Endothelial cell of umbilical vein (primary cell): Measurements from ENCODE around the gene KATNB1. TPM values are rescaled to one million over a fixed set of nuclear protein-coding genes. Genes with fewer than 3 reads are reported as not detected.

Experiments
- BruUV-seq: library from RNA; stranded (reverse); fragments of 400-500 nt; replicated peaks from 2 replicates; lab custom pipeline; 2021; lab: Mats Ljungman, UMichigan
- CTCF ChIA-PET: fragments of 300-600, 350-600 bp; sonication (Branson Sonifier 250); formaldehyde crosslinking; loops from one replicate; lab custom pipeline; 2021; ENCODE audit warnings: antibody characterized with exemption, inconsistent platforms; lab: Charles Lee
- POLR2A ChIA-PET: fragments of 300-600, 350-600 bp; sonication (Branson Sonifier 250); formaldehyde crosslinking; loops from one replicate; lab custom pipeline; 2021; ENCODE audit warnings: antibody characterized with exemption, inconsistent platforms; lab: Charles Lee
- DNase-seq: peaks from one replicate; pipeline ENCODE4 v3.0.0-alpha.2; 2011; ENCODE audit warnings: low read depth, low spot score
- FAIRE-seq: peaks from 2 replicates; lab custom pipeline; 2011; peaks lifted over from hg19 to GRCh38; lab: Jason Lieb, UNC
- H2AFZ ChIP-seq: 2 replicates; pipeline ENCODE4 v1.6.0; 2012; ENCODE audit warnings: low read depth, low read length, control low read depth, inconsistent platforms
- H3K27ac ChIP-seq: 2 replicates; pipeline ENCODE4 v1.5.1; 2011; ENCODE audit warnings: low read depth, mild to moderate bottlenecking, control low read depth, low read length, moderate library complexity; ENCODE audit not compliant: insufficient read depth
- H3K27me3 ChIP-seq, 2 experiments: 2 replicates each; pipeline versions ENCODE4 v1.6.0 to v1.6.1; 2011; ENCODE audit warnings: low read length in 2 of 2, mixed read lengths in 1 of 2; ENCODE audit not compliant: control insufficient read depth in 2 of 2, insufficient read depth in 2 of 2
- H3K36me3 ChIP-seq, 2 experiments: 2 replicates in 1 of 2; 3 replicates in 1 of 2; pipeline ENCODE4 v1.5.1; 2011; ENCODE audit warnings: low read length in 2 of 2, mild to moderate bottlenecking in 1 of 2, moderate library complexity in 1 of 2; ENCODE audit not compliant: control insufficient read depth in 2 of 2, insufficient read depth in 2 of 2; ENCODE audit errors: extremely low read depth in 1 of 2
- H3K4me1 ChIP-seq: 3 replicates; pipeline ENCODE4 v1.5.1; 2011; ENCODE audit warnings: mild to moderate bottlenecking, low read length; ENCODE audit not compliant: control insufficient read depth, insufficient read depth; ENCODE audit errors: extremely low read depth
- H3K4me2 ChIP-seq: 2 replicates; pipeline ENCODE4 v1.6.1; 2011; ENCODE audit warnings: low read length, control low read depth, mixed read lengths; ENCODE audit not compliant: insufficient read depth
- H3K4me3 ChIP-seq, 3 experiments: fragments of 200-600 bp in 1 of 3; sonication (generic), shearing (Covaris generic) in 1 of 3; replicated peaks in 1 of 3; 2 replicates each; pipeline ENCODE4 v1.5.1; 2011 to 2016; ENCODE audit warnings: control low read depth in 3 of 3, low read length in 3 of 3, mild to moderate bottlenecking in 2 of 3, inconsistent platforms in 1 of 3, low read depth in 1 of 3, moderate library complexity in 1 of 3; ENCODE audit not compliant: insufficient read depth in 1 of 3
- H3K79me2 ChIP-seq: 2 replicates; pipeline ENCODE4 v1.6.0; 2012; ENCODE audit warnings: low read length, inconsistent platforms; ENCODE audit not compliant: control insufficient read depth, insufficient read depth
- H3K9ac ChIP-seq: replicated peaks from 2 replicates; pipeline ENCODE3; 2011; ENCODE audit warnings: low read length, control low read depth; ENCODE audit not compliant: insufficient read depth; ENCODE audit errors: extremely low read depth
- H3K9me1 ChIP-seq: replicated peaks from 3 replicates; pipeline ENCODE4 v1.6.0; 2011; ENCODE audit warnings: mild to moderate bottlenecking, low read length; ENCODE audit not compliant: control insufficient read depth, insufficient read depth; ENCODE audit errors: extremely low read depth
- H3K9me3 ChIP-seq: replicated peaks from 2 replicates; pipeline ENCODE4 v1.5.1; 2012; ENCODE audit warnings: low read length, inconsistent platforms; ENCODE audit not compliant: control insufficient read depth, insufficient read depth
- H4K20me1 ChIP-seq: replicated peaks from 2 replicates; pipeline ENCODE3; 2011; ENCODE audit warnings: mild to moderate bottlenecking, low read length; ENCODE audit not compliant: control insufficient read depth, insufficient read depth; ENCODE audit errors: extremely low read depth
- EZH2 ChIP-seq: IDR thresholded peaks from 2 replicates; pipeline ENCODE4 v1.6.1; 2012; ENCODE audit warnings: borderline replicate concordance, low read depth, mild to moderate bottlenecking, moderate library complexity, low read length, inconsistent platforms; ENCODE audit not compliant: severe bottlenecking
- FOS ChIP-seq: IDR thresholded peaks from 2 replicates; pipeline ENCODE4 v1.6.1; 2011; ENCODE audit warnings: mild to moderate bottlenecking, low read length, moderate library complexity, borderline replicate concordance; ENCODE audit not compliant: insufficient read depth
- JUN ChIP-seq: IDR thresholded peaks from 2 replicates; pipeline ENCODE4 v1.6.1; 2011; ENCODE audit warnings: borderline replicate concordance, low read depth; ENCODE audit not compliant: insufficient read length, insufficient read depth
- MAX ChIP-seq: IDR thresholded peaks from 2 replicates; pipeline ENCODE4 v1.6.1; 2011; ENCODE audit not compliant: insufficient read depth, insufficient read length
- MYC ChIP-seq: IDR thresholded peaks from one replicate; pipeline ENCODE4 v1.6.1; 2011; ENCODE audit warnings: mild to moderate bottlenecking, low read depth, low read length
- dilution Hi-C: fragments of 300-500 bp; cut with MboI; formaldehyde crosslinking; loops from one replicate; pipeline ENCODE4 v1.15.0; 2019; ENCODE audit warnings: low sequenced_read_pairs; ENCODE audit not compliant: extremely low pct_ligation_motif_present
- intact Hi-C: fragments of 100-400 bp; cut with micrococcal nuclease; formaldehyde crosslinking; loops from one replicate; pipeline ENCODE4 v1.10.0; 2022
- polyA plus RNA-seq, 4 experiments: library from polyadenylated mRNA; depleted of rRNA in 3 of 4; stranded (reverse) in 3 of 4; unstranded in 1 of 4; fragments of >200 nt; gene quantifications; 2 replicates each; pipeline versions ENCODE4 v1.2.1 to v1.2.3, GENCODE V29; 2011 to 2012; ENCODE audit warnings: missing spikeins in 1 of 4
- total RNA-seq: library from RNA; stranded (reverse); gene quantifications from 2 replicates; pipeline ENCODE4 v1.2.3, GENCODE V29; 2021
- TF ChIP-seq, protein P1 (sequence below), 2 donors: IDR thresholded peaks; 1 replicate in 1 of 2; 2 replicates in 1 of 2; pipeline ENCODE4 v1.5.1; 2011; ENCODE audit warnings: low read length in 2 of 2, mild to moderate bottlenecking in 2 of 2, moderate library complexity in 2 of 2, control low read depth in 1 of 2, inconsistent platforms in 1 of 2, low read depth in 1 of 2; ENCODE audit not compliant: insufficient read depth in 1 of 2; ENCODE audit errors: extremely low read depth in 1 of 2

KATNB1 gene
- total and polyA plus RNA-seq, 2 donors (not counting 3 experiments of a cell fraction or from before 2014, with no cell fraction given) = 25.9 to 35.9 TPM

DNA sequence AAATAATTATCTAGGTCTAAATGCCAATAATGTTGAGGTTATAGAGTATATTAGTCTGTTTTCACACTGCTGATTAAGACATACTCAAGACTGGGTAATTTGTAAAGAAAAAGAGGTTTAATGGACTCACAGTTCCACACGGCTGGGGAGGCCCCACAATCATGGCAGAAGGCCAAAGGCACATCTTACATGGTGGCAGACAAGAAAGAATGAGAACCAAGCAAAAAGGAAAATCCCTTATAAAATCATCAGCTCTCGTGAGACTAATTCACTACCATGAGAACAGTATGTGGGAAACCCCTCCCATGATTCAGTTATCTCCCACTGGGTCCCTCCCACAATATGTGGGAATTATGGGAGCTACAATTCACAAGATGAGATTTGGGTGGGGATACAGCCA, 2.9 kb upstream of the KATNB1 start:
- ChIA-PET CTCF (interaction anchor here (1.8 kb wide), 1 partner anchor 10 kb away, joined by 8 read pairs; no protein-coding TSS in a partner anchor), POLR2A (no interaction called here)
- DNase-seq (no peak), FAIRE-seq (no peak)
- no peak for TF ChIP-seq FOS
- TF ChIP-seq MAX = no peak
- TF ChIP-seq, protein P1, sequence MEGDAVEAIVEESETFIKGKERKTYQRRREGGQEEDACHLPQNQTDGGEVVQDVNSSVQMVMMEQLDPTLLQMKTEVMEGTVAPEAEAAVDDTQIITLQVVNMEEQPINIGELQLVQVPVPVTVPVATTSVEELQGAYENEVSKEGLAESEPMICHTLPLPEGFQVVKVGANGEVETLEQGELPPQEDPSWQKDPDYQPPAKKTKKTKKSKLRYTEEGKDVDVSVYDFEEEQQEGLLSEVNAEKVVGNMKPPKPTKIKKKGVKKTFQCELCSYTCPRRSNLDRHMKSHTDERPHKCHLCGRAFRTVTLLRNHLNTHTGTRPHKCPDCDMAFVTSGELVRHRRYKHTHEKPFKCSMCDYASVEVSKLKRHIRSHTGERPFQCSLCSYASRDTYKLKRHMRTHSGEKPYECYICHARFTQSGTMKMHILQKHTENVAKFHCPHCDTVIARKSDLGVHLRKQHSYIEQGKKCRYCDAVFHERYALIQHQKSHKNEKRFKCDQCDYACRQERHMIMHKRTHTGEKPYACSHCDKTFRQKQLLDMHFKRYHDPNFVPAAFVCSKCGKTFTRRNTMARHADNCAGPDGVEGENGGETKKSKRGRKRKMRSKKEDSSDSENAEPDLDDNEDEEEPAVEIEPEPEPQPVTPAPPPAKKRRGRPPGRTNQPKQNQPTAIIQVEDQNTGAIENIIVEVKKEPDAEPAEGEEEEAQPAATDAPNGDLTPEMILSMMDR (IDR thresholded peaks at IDR 0.05; ENCODE audit: extremely low read depth in 1 of 2, insufficient read depth in 1 of 2, low read depth in 1 of 2, low read length in 2 of 2) = no peak
- no peak for TF ChIP-seq EZH2
- no peak for TF ChIP-seq JUN
- no peak for TF ChIP-seq MYC
- H3K9ac ChIP-seq = no peak overlapping the region
- H3K27ac ChIP-seq = no peak overlapping the region
- no peaks in the 10 kb centered on the region for H3K9me1 ChIP-seq
- no TSS peak for BruUV-seq
- no peak overlapping the region for H3K4me3 ChIP-seq
- dilution Hi-C loops (no loop called here), intact Hi-C loops (loop anchor here (10.0 kb wide), 1 partner anchor 392 kb away; the partner anchor contains the start of gene CFAP20)
- no peaks in the 10 kb centered on the region for H3K36me3 ChIP-seq
- no peaks in the 10 kb centered on the region for H3K9me3 ChIP-seq
- no peak overlapping the region for H3K4me2 ChIP-seq
- H2AFZ ChIP-seq = no peak overlapping the region
- peaks cover 19% of the 10 kb centered on the region for H3K4me1 ChIP-seq
- no peaks in the 10 kb centered on the region for H3K27me3 ChIP-seq
- H4K20me1 ChIP-seq = no peaks in the 10 kb centered on the region
- H3K79me2 ChIP-seq = no peaks in the 10 kb centered on the region
